ENCODE data around the gene DPP6. TPM values are rescaled to one million over a fixed set of nuclear protein-coding genes. Genes with fewer than 3 reads are reported as not detected.

DPP6 gene
- total and polyA plus RNA-seq, 10 donors, result 0.11 to 8.7 (median 3.0) TPM

DNA sequence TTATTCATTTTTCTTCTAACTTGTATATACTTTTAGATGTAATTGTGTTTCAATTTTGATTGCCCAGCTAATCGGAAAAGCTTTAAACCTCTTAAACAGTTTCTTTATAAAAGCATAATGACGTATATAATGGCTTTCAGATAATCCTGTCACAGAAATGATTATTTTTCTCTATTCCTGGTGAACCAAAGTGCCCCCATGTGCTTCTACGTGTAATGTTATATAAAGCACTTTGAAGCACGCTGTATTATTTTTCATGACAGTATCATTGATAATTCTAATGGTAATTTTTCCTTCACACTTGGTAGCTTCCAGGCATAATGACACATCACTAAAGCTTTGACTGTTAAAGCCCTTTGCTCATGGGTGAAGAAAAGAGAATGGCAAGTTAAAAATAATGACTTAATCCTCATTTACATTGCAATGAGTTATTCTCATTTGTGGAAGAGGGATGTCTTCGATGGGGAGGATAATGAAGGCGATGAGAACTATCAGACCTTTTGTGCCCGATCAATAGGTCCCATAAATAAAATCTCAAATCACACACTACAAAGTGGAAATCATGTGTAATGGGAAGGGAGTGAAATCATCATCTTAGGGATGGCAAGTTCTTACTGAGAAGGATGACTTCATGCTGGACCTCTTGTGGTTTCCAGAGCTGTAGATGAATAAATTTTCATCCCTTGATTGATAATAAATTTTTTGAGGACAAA lies 460.1 kb downstream of the DPP6 start:
- TF ChIP-seq, protein P1, sequence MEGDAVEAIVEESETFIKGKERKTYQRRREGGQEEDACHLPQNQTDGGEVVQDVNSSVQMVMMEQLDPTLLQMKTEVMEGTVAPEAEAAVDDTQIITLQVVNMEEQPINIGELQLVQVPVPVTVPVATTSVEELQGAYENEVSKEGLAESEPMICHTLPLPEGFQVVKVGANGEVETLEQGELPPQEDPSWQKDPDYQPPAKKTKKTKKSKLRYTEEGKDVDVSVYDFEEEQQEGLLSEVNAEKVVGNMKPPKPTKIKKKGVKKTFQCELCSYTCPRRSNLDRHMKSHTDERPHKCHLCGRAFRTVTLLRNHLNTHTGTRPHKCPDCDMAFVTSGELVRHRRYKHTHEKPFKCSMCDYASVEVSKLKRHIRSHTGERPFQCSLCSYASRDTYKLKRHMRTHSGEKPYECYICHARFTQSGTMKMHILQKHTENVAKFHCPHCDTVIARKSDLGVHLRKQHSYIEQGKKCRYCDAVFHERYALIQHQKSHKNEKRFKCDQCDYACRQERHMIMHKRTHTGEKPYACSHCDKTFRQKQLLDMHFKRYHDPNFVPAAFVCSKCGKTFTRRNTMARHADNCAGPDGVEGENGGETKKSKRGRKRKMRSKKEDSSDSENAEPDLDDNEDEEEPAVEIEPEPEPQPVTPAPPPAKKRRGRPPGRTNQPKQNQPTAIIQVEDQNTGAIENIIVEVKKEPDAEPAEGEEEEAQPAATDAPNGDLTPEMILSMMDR (IDR thresholded peaks at IDR 0.05 in 8 of 11, conservative IDR thresholded peaks at IDR 0.05 in 3 of 11), result no peak
- TF ChIP-seq POLR2AphosphoS5 (IDR thresholded peaks at IDR 0.05), result no peak
- TF ChIP-seq POLR2A (IDR thresholded peaks at IDR 0.05), result no peak
- 76 to 85% (median 82%) methylated on average over 7 of the region's 7 CpGs for WGBS, 5 donors
- no peaks in the 10 kb centered on the region for H3K4me1 ChIP-seq
- H3K36me3 ChIP-seq, result no peaks in the 10 kb centered on the region
- no peak overlapping the region for H3K4me3 ChIP-seq
- H3K9me3 ChIP-seq, result peaks cover 0 to 32% (median 0%) of the 10 kb centered on the region in 8 donors
- H3K27me3 ChIP-seq (replicated peaks in 1 of 7), result no peaks in the 10 kb centered on the region
- intact Hi-C loops (cut with DNase I; ENCODE audit: low total_unique reads), result no loop called here
- H3K27ac ChIP-seq, result no peak overlapping the region
- no peak for DNase-seq

DNA sequence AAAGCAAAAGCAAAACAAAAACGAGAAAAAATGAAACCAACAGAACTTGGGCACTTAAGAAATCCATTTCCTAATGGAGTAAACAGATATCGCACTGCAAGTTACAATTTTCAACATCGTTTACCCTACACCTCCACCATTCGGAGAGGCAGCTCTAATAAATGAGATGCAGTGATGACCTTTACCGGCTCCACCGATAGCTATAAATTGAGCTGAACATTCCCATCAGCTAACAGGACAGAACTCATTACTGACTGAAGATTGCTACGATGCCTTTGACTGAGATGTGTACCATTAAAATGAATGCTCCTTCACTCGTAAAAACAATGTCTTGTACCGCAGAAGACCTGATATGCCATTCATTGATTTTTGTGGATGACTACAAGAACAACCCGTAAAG lies 465.6 kb downstream of the DPP6 start:
- Histone ChIP-seq H3K27me3 (replicated peaks in 1 of 7) (no peaks in the 10 kb centered on the region), H3K4me1 (no peaks in the 10 kb centered on the region), H3K4me3 (no peak overlapping the region), H3K36me3 (no peaks in the 10 kb centered on the region), H3K27ac (no peak overlapping the region), H3K9me3 (peaks cover 0 to 37% (median 5%) of the 10 kb centered on the region in 8 donors)
- DNase-seq, result no peak
- no peak for TF ChIP-seq POLR2A (IDR thresholded peaks at IDR 0.05)
- no peak for TF ChIP-seq POLR2AphosphoS5 (IDR thresholded peaks at IDR 0.05)
- TF ChIP-seq, protein P1 (IDR thresholded peaks at IDR 0.05 in 8 of 11, conservative IDR thresholded peaks at IDR 0.05 in 3 of 11), result no peak
- intact Hi-C loops (cut with DNase I; ENCODE audit: low total_unique reads), result no loop called here
- 76 to 85% (median 80%) methylated on average over 10 of the region's 10 CpGs for WGBS, 5 donors

DNA sequence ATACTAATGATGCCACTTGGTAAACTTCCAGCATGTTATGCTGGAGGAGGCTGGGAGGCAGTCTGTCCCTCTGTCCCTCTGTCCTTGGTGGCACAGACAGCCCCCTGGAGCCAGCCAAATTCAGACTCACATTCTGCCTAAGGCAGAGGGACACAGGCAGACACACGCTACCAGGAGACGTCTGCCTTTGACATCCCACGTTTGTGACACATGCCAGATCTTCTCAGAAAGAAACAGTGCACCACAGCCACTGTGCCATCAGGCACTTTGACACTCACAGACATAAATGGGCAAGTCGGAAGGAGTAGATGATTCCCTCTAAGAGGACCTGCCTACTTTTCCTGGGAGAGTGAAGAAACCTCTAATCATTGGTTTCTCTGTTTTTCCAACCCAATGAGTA lies 467.0 kb downstream of the DPP6 start:
- H3K36me3 ChIP-seq, result no peaks in the 10 kb centered on the region
- intact Hi-C loops (cut with DNase I; ENCODE audit: low total_unique reads), result no loop called here
- H3K4me1 ChIP-seq, result no peaks in the 10 kb centered on the region
- peaks cover 0 to 36% (median 5%) of the 10 kb centered on the region in 8 donors for H3K9me3 ChIP-seq
- 67 to 80% (median 77%) methylated on average over 4 of the region's 4 CpGs for WGBS, 5 donors
- TF ChIP-seq, protein P1 (IDR thresholded peaks at IDR 0.05 in 8 of 11, conservative IDR thresholded peaks at IDR 0.05 in 3 of 11), result no peak
- TF ChIP-seq POLR2A (IDR thresholded peaks at IDR 0.05) (no peak), POLR2AphosphoS5 (IDR thresholded peaks at IDR 0.05) (no peak)
- no peaks in the 10 kb centered on the region for H3K27me3 ChIP-seq (replicated peaks in 1 of 7)
- no peak overlapping the region for H3K27ac ChIP-seq
- DNase-seq, result no peak
- H3K4me3 ChIP-seq, result no peak overlapping the region

DNA sequence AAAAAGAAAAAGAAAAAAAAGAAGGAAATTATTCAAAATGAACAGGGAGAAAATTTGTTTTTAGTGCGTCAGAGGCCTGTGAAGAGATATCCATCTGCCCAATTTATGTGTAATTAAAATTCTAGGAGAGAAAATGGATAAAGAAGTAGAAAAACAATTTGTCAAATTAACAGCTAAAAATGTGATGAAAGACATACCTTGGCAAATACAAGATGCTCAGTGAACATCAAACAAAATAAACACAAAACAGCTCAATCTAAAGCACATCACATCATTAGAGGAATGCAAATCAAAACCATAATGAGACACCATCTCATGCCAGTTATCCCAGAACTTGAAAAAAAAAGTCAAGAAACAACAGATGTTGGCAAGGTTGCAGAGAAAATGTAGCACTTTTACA lies 477.9 kb downstream of the DPP6 start:
- Histone ChIP-seq H3K9me3 (peaks cover 0 to 30% (median 8%) of the 10 kb centered on the region in 8 donors), H3K27ac (no peak overlapping the region), H3K36me3 (no peaks in the 10 kb centered on the region), H3K4me1 (no peaks in the 10 kb centered on the region), H3K4me3 (no peak overlapping the region), H3K27me3 (replicated peaks in 1 of 7) (no peaks in the 10 kb centered on the region)
- no peak for DNase-seq
- intact Hi-C loops (cut with DNase I; ENCODE audit: low total_unique reads), result no loop called here
- 89 to 95% (median 91%) methylated on average over 1 of the region's 1 CpG for WGBS, 5 donors
- TF ChIP-seq POLR2AphosphoS5 (IDR thresholded peaks at IDR 0.05) (no peak), POLR2A (IDR thresholded peaks at IDR 0.05) (no peak)
- TF ChIP-seq, protein P1 (IDR thresholded peaks at IDR 0.05 in 8 of 11, conservative IDR thresholded peaks at IDR 0.05 in 3 of 11), result no peak
